OCI-LY1 (cell line): ENCODE measurements around the gene C15orf40.

Experiments
- EZH2 ChIP-seq: fragments of 200-600 bp; sonication (generic), shearing (Covaris generic); IDR thresholded peaks from 2 replicates; pipeline ENCODE4 v1.8.0; 2017; ENCODE audit warnings: borderline replicate concordance, mixed run types, mild to moderate bottlenecking, antibody characterized with exemption, low read length, moderate library complexity, mixed read lengths
- TF ChIP-seq, protein P1 (sequence below): fragments of 200-600 bp; sonication (generic), shearing (Covaris generic); IDR thresholded peaks from 2 replicates; pipeline ENCODE4 v1.5.1; 2017; ENCODE audit warnings: mild to moderate bottlenecking, antibody characterized with exemption, low read length, moderate library complexity, mixed read lengths

DNA sequence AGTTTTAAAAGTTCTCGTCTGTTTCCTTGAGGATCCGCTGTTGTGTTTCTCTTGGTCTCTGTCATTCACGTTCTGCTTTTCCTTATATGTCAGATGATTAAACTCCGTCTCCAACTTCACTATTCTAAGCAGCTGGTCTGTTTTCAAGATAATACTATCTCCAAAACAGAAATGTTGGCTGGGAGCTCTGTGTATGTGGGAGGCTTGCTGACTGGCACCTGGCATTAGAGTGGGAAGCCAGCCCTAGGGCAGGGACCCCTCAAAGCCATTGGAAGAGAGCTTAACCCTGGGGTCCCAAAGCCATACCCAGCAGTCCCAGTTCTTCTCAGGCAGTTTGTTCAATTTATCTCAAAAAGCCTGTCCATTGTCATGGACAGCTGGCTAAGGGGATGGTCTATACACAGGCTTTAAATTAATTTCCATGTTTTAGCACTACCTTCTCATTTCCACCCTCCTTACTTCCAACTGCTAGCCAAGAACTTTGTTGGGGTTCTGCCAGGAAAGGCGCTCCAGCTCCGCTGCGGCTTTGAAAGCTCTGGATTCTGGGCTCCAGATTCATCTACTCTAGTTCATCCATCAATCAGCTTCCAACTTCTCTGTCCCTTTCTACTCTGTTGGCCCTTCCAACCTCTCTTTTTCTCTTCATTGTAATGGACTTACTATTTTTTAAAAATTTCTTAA, 46.4 kb upstream of the C15orf40 start:
- TF ChIP-seq, protein P1, sequence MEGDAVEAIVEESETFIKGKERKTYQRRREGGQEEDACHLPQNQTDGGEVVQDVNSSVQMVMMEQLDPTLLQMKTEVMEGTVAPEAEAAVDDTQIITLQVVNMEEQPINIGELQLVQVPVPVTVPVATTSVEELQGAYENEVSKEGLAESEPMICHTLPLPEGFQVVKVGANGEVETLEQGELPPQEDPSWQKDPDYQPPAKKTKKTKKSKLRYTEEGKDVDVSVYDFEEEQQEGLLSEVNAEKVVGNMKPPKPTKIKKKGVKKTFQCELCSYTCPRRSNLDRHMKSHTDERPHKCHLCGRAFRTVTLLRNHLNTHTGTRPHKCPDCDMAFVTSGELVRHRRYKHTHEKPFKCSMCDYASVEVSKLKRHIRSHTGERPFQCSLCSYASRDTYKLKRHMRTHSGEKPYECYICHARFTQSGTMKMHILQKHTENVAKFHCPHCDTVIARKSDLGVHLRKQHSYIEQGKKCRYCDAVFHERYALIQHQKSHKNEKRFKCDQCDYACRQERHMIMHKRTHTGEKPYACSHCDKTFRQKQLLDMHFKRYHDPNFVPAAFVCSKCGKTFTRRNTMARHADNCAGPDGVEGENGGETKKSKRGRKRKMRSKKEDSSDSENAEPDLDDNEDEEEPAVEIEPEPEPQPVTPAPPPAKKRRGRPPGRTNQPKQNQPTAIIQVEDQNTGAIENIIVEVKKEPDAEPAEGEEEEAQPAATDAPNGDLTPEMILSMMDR, result no peak
- no peak for TF ChIP-seq EZH2
